ENCODE data around the gene C14orf119. TPM values are rescaled to one million over a fixed set of nuclear protein-coding genes. Genes with fewer than 3 reads are reported as not detected.
A peak's percentile ranks its signal among the peaks of the same experiment; 100 is the strongest.

The C14orf119 gene
- total RNA-seq, 1 donor from 2014 or later = 37.5 TPM

- H3K79me2 ChIP-seq (ENCODE audit: low read depth) = peaks cover 78% of the 10 kb centered on the region
- no peaks in the 10 kb centered on the region for H3K9me3 ChIP-seq (ENCODE audit: low read depth)
- Mint-ChIP-seq H3K36me3 (peaks cover 27% of the 10 kb centered on the region), H3K27ac (peak overlapping the region; percentile 57), H3K4me3 (peak overlapping the region; percentile 77), H3K9me3 (no peaks in the 10 kb centered on the region), H3K27me3 (ENCODE audit: insufficient read depth, low read depth) (peaks cover 10% of the 10 kb centered on the region), H3K4me1 (peaks cover 47% of the 10 kb centered on the region)
- DNase-seq (ENCODE audit: low spot score) = peak; percentile 93
- peak overlapping the region; percentile 92 for H3K4me3 ChIP-seq
- H3K9ac ChIP-seq = no peak overlapping the region
- H3F3A ChIP-seq (ENCODE audit: low read depth) = peaks cover 86% of the 10 kb centered on the region
- H3K27me3 ChIP-seq = no peaks in the 10 kb centered on the region
- peaks cover 53% of the 10 kb centered on the region for H3K4me1 ChIP-seq
- no peak overlapping the region for H2AFZ ChIP-seq (replicated peaks)
- peaks cover 22% of the 10 kb centered on the region for H3K36me3 ChIP-seq
- peak overlapping the region; percentile 11 for H3K27ac ChIP-seq
- H4K20me1 ChIP-seq (ENCODE audit: low read depth) = peaks cover 74% of the 10 kb centered on the region
- TF ChIP-seq EZH2phosphoT487 (IDR thresholded peaks at IDR 0.05) (no peak), CTCF (IDR thresholded peaks at IDR 0.05) (peak; percentile 100)
- H3K4me2 ChIP-seq = peak overlapping the region; percentile 85
Observed at GRCh38 chr14:23068789-23069412, 26.4 kb upstream of the C14orf119 start.

GRCh38 chr14:23069413-23069806, 25.9 kb upstream of the C14orf119 start:
- no peak overlapping the region for H3K27ac Mint-ChIP-seq
- Histone ChIP-seq H4K20me1 (ENCODE audit: low read depth) (peaks cover 68% of the 10 kb centered on the region), H3F3A (ENCODE audit: low read depth) (peaks cover 80% of the 10 kb centered on the region), H3K9me3 (ENCODE audit: low read depth) (no peaks in the 10 kb centered on the region), H3K4me3 (peak overlapping the region; percentile 92), H3K9ac (no peak overlapping the region), H2AFZ (replicated peaks) (no peak overlapping the region), H3K4me1 (peaks cover 53% of the 10 kb centered on the region), H3K4me2 (peak overlapping the region; percentile 85), H3K27me3 (no peaks in the 10 kb centered on the region), H3K79me2 (ENCODE audit: low read depth) (peaks cover 73% of the 10 kb centered on the region), H3K27ac (peak overlapping the region; percentile 11), H3K36me3 (peaks cover 22% of the 10 kb centered on the region)
- peak overlapping the region; percentile 89 for H3K4me3 Mint-ChIP-seq
- TF ChIP-seq CTCF (IDR thresholded peaks at IDR 0.05) = no peak
- no peak for TF ChIP-seq EZH2phosphoT487 (IDR thresholded peaks at IDR 0.05)
- TF ChIP-seq EZH2 (IDR thresholded peaks at IDR 0.05) = no peak
- peaks cover 47% of the 10 kb centered on the region for H3K4me1 Mint-ChIP-seq
- H3K36me3 Mint-ChIP-seq = peaks cover 24% of the 10 kb centered on the region
- DNase-seq (ENCODE audit: low spot score) = no peak
- peaks cover 10% of the 10 kb centered on the region for H3K27me3 Mint-ChIP-seq (ENCODE audit: insufficient read depth, low read depth)
- H3K9me3 Mint-ChIP-seq = no peaks in the 10 kb centered on the region

GRCh38 chr14:23070262-23071129, 24.8 kb upstream of the C14orf119 start:
- Mint-ChIP-seq H3K27me3 (ENCODE audit: insufficient read depth, low read depth) (peaks cover 10% of the 10 kb centered on the region), H3K4me1 (peaks cover 47% of the 10 kb centered on the region), H3K27ac (peak overlapping the region; percentile 85), H3K9me3 (no peaks in the 10 kb centered on the region), H3K4me3 (peak overlapping the region; percentile 89), H3K36me3 (peaks cover 26% of the 10 kb centered on the region)
- H3F3A ChIP-seq (ENCODE audit: low read depth) = peaks cover 73% of the 10 kb centered on the region
- peaks cover 61% of the 10 kb centered on the region for H4K20me1 ChIP-seq (ENCODE audit: low read depth)
- no peak for DNase-seq (ENCODE audit: low spot score)
- no peaks in the 10 kb centered on the region for H3K9me3 ChIP-seq (ENCODE audit: low read depth)
- peak overlapping the region; percentile 92 for H3K4me3 ChIP-seq
- H3K79me2 ChIP-seq (ENCODE audit: low read depth) = peaks cover 65% of the 10 kb centered on the region
- H3K27me3 ChIP-seq = no peaks in the 10 kb centered on the region
- H3K36me3 ChIP-seq = peaks cover 18% of the 10 kb centered on the region
- peaks cover 53% of the 10 kb centered on the region for H3K4me1 ChIP-seq
- H3K27ac ChIP-seq = peak overlapping the region; percentile 67
- no peak overlapping the region for H2AFZ ChIP-seq (replicated peaks)
- TF ChIP-seq EZH2phosphoT487 (IDR thresholded peaks at IDR 0.05) (no peak), CTCF (IDR thresholded peaks at IDR 0.05) (no peak)
- H3K4me2 ChIP-seq = peak overlapping the region; percentile 85
- H3K9ac ChIP-seq = peak overlapping the region; percentile 81

Measured in neural progenitor cell (in vitro differentiated cells).